AG09319 (cell line): ENCODE results near the gene OR2A12.
"Not testable (repeated sequence)": the region's sequence is repeated elsewhere in the genome, so short reads cannot be mapped to it uniquely, and the experiment has no call there.

Source experiments
- DNase-seq: peaks from one replicate; pipeline ENCODE4 v3.0.0-alpha.2; 2010; ENCODE audit warnings: low read depth; ENCODE audit errors: extremely low read depth
- CTCF ChIP-seq: IDR thresholded peaks from 2 replicates; pipeline ENCODE4 v1.5.1; 2011; ENCODE audit warnings: low read depth, mild to moderate bottlenecking, inconsistent platforms, low read length, moderate library complexity

OR2A12 gene

GRCh38 chr7:144113651-144114050, 27.6 kb downstream of the OR2A12 start:
- no peak for TF ChIP-seq CTCF
- no peak for DNase-seq

- no peak for TF ChIP-seq CTCF
- no peak for DNase-seq
These were observed 32.3 kb downstream of the OR2A12 start for GRCh38 chr7:144118341-144118740.

- DNase-seq: no peak
- TF ChIP-seq CTCF: no peak
These were observed 36.8 kb downstream of the OR2A12 start, which contains the start of gene OR2A14 for GRCh38 chr7:144122876-144123275. Gene OR2A14, plus strand, starts transcription at chr7:144123176. Its CDS starts 5,937 bp downstream, at chr7:144129113.

GRCh38 chr7:144127714-144128334, 41.7 kb downstream of the OR2A12 start:
- peak; percentile 90 for TF ChIP-seq CTCF
- DNase-seq: peak; percentile 39

- not testable (repeated sequence) for DNase-seq
These were observed 43.5 kb downstream of the OR2A12 start for GRCh38 chr7:144129601-144130000.

GRCh38 chr7:144130730-144131129, 44.7 kb downstream of the OR2A12 start:
- no peak for DNase-seq
- no peak for TF ChIP-seq CTCF

GRCh38 chr7:144132262-144132661, 46.2 kb downstream of the OR2A12 start:
- DNase-seq: no peak
- TF ChIP-seq CTCF: no peak

- DNase-seq: no peak
- TF ChIP-seq CTCF: no peak
These were observed 47.2 kb downstream of the OR2A12 start for GRCh38 chr7:144133307-144133706.
